SK-N-MC (cell line): Measurements from ENCODE around the gene UBE2Q1.

Experiments
- DNase-seq: peaks from one replicate; pipeline ENCODE4 v3.0.0-alpha.2; 2011; ENCODE audit warnings: low read depth, low spot score
- H3K27ac ChIP-seq: fragments of 200-600 bp; sonication (generic); 2 replicates; pipeline ENCODE4 v1.5.1; 2016; ENCODE audit warnings: mixed run types
- H3K36me3 ChIP-seq: fragments of 200-600 bp; sonication (generic); 2 replicates; pipeline ENCODE4 v1.6.1; 2017; ENCODE audit warnings: antibody characterized with exemption, low read length, mixed read lengths; ENCODE audit not compliant: insufficient read depth
- H3K4me3 ChIP-seq: fragments of 200-600 bp; sonication (generic); 2 replicates; pipeline ENCODE4 v1.5.1; 2016
- H3K9ac ChIP-seq: fragments of 200-600 bp; sonication (generic); 2 replicates; pipeline ENCODE4 v1.8.0; 2017; ENCODE audit warnings: mixed run types, mixed read lengths; ENCODE audit not compliant: insufficient read length
- H3K9me3 ChIP-seq: fragments of 200-600 bp; sonication (generic); 2 replicates; pipeline ENCODE4 v1.6.1; 2017; ENCODE audit warnings: low read depth, mild to moderate bottlenecking, antibody characterized with exemption, low read length, moderate library complexity, mixed read lengths
- EZH2 ChIP-seq: fragments of 200-600 bp; sonication (generic); IDR thresholded peaks from one replicate; pipeline ENCODE4 v1.6.1; 2017; ENCODE audit warnings: antibody characterized with exemption
- FOXP2 ChIP-seq: optimal IDR thresholded peaks from 2 replicates; pipeline ENCODE3; 2011; ENCODE audit warnings: mild to moderate bottlenecking, moderate library complexity; ENCODE audit not compliant: insufficient read depth; ENCODE audit errors: extremely low read length, control extremely low read depth
- POLR2AphosphoS5 ChIP-seq: IDR thresholded peaks from 2 replicates; pipeline ENCODE4 v1.6.1; 2012; ENCODE audit warnings: mild to moderate bottlenecking, low read depth, low read length, borderline replicate concordance

The UBE2Q1 gene

DNA sequence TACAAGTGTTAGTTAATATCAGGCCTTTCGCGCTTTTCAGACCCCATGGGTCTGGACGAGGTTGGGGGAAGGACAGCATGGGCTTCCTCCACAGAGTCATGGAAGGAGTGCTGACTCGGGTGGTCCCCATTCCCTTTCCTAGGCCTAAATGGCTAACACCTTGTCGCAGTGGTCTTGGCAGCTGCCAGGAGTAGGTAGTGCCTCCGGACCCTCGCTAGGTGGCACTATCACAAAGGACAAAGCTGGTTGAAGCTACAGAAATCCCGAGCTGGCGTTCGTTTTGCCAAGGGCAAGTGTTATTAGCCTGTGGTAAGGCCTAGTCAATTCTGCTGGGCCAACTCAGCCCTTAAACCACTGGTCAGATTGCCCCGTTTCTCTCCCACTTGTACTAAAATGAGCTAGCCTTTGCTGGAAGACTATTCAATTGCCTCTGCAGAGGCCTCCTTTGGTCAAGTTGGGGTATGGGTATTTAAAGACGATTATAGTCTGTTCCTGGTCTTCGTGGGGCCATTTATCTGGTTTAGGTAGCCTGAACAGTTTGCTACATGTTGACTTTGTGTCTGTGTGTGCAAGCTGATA, 1.1 kb upstream of the UBE2Q1 start:
- TF ChIP-seq EZH2 (no peak), POLR2AphosphoS5 (no peak), FOXP2 (no peak)
- Histone ChIP-seq H3K27ac (peak overlapping the region; percentile 93), H3K9ac (peak overlapping the region; percentile 82), H3K4me3 (peak overlapping the region; percentile 93), H3K9me3 (no peaks in the 10 kb centered on the region), H3K36me3 (peaks cover 12% of the 10 kb centered on the region)
- DNase-seq, result peak; percentile 84

DNA sequence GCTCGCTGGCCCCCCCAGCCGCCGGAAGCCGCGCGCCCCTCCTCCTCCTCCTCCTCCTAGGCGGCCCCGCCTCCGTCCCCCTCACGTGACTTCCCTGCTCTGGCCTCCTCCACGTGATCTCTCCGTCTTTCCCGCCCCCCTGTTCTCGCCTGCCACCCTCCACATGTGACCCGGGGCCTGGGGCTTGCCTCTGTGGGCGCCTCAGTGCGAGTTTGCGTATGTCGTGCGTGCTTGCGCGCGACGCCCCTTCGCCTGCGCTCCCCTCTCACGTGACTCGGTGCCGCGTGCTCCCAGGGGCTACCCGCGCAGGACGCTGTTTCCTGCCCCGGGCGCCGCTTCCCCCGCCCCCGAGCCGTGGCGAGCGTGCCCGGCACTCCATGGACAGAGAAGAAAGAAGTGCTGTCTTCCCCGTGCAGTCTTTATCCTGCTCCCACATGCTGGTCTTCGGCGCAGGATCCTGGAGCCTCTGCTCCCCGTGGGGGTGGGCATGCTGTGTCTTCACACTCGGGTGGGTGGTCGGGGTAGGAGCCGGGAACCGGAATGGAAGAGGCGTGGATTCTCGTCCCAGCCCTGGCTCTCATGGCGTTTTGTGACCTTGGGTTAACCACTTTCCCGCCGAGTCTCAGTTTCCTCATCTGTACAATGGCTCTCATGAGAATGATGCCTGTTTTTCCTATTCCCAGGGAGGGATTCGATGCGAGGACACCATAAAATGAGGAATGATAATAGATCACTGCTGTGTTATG, 431 bp upstream of the UBE2Q1 start:
- Histone ChIP-seq H3K9ac (peak overlapping the region; percentile 82), H3K9me3 (no peaks in the 10 kb centered on the region), H3K4me3 (peak overlapping the region; percentile 93), H3K27ac (peak overlapping the region; percentile 93), H3K36me3 (peaks cover 19% of the 10 kb centered on the region)
- DNase-seq, result peak; percentile 96
- TF ChIP-seq POLR2AphosphoS5 (peak; percentile 91), EZH2 (no peak), FOXP2 (peak; percentile 43)

DNA sequence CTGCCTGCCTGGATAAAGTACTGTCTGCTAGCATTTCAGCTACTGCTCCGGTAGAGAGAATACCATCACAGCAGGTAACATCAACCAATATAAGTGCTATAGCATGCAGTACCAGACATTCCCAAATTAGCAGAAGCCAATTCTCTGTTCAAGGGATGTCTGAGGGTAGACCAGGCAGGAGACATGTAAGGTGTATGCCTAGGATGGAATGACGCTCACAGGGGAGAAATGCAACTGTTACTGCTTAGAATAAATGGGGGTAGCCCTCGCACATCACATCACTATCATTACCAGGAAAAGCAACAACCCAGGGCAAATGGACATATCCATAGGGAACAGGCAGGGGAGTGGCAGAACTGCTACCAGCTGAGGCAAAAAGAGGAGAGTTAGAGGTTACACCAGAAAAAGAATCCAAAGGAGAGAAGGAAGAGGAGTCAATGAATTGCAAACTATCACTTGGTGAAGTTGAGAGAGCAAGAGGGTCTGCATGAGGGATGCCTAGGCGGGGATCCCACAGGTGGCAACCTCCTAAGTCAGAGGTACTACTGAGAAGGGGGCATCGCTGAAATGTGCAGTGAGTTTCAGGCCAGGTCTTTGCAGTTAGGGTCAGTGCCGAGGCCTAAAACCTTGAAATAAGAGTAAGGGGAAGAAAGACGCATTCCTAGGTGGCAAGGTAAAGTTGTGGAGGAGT, 1.1 kb downstream of the UBE2Q1 start:
- Histone ChIP-seq H3K9me3 (no peaks in the 10 kb centered on the region), H3K36me3 (peaks cover 34% of the 10 kb centered on the region), H3K27ac (peak overlapping the region; percentile 25; the same call in 1 of the 2 replicates), H3K9ac (peak overlapping the region; percentile 91), H3K4me3 (peak overlapping the region; percentile 92)
- TF ChIP-seq FOXP2, result no peak
- no peak for TF ChIP-seq POLR2AphosphoS5
- no peak for TF ChIP-seq EZH2
- no peak for DNase-seq

- 0 out of 2 replicates have a peak overlapping the region, but pooled peaks have one; percentile 25 for H3K27ac ChIP-seq
- H3K36me3 ChIP-seq, result peaks cover 44% of the 10 kb centered on the region
- TF ChIP-seq FOXP2 (no peak), POLR2AphosphoS5 (no peak)
- peak overlapping the region; percentile 91 for H3K9ac ChIP-seq
- no peak for DNase-seq
- H3K4me3 ChIP-seq, result peak overlapping the region; percentile 92
- no peaks in the 10 kb centered on the region for H3K9me3 ChIP-seq
Measured at GRCh38 chr1:154556422-154556821, 2.0 kb downstream of the UBE2Q1 start.

- Histone ChIP-seq H3K36me3 (peaks cover 70% of the 10 kb centered on the region), H3K9ac (no peak overlapping the region), H3K9me3 (no peaks in the 10 kb centered on the region), H3K4me3 (no peak overlapping the region), H3K27ac (no peak overlapping the region)
- no peak for TF ChIP-seq EZH2
- TF ChIP-seq POLR2AphosphoS5, result no peak
- TF ChIP-seq FOXP2, result no peak
- DNase-seq, result no peak
Measured at GRCh38 chr1:154553056-154554030, 5.1 kb downstream of the UBE2Q1 start.

DNA sequence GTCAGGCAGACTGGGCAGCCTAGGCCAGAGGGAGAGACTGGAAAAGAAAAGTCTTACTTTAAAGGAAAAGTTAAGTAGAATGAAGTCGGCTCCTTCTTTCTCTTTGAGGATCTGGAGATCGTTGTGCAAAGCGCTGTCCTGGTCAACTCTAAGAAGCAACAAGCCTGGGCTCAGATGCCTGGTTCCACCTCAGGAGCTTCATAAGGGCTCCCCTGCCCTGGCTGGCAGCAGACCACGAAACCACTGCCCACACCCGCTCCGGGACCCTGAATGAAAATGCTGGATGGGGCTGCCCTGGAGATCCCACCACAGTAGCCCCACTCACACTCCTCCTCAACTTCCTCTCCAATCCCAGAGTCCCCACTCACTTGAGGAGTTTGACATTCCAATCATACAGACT, 6.4 kb downstream of the UBE2Q1 start:
- no peak overlapping the region for H3K4me3 ChIP-seq
- H3K36me3 ChIP-seq, result peaks cover 70% of the 10 kb centered on the region
- H3K9ac ChIP-seq, result no peak overlapping the region
- no peak overlapping the region for H3K27ac ChIP-seq
- no peak for DNase-seq
- TF ChIP-seq EZH2 (no peak), POLR2AphosphoS5 (no peak), FOXP2 (no peak)
- H3K9me3 ChIP-seq, result no peaks in the 10 kb centered on the region

DNA sequence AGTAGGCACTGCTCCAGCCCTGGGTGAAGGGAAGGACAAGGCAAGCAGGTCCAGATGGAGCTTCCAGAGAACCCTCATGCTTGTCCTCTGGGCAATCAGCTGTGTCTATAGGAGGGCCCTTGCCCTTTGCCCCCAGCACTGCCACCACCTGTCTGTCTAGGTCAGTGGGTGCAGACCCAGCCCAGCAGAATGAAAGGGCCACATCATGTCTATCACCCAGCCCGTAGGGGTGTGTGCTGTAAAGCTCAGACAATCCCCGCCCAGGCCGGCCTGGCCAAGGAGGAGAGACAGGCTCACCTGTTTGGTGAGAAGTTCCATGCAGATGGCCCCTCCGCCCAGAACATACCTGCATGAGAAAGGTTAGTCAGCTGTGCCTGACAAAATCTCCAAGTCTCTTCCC, 7.0 kb downstream of the UBE2Q1 start:
- no peak for DNase-seq
- Histone ChIP-seq H3K9me3 (no peaks in the 10 kb centered on the region), H3K9ac (no peak overlapping the region), H3K4me3 (no peak overlapping the region), H3K36me3 (peaks cover 70% of the 10 kb centered on the region), H3K27ac (no peak overlapping the region)
- TF ChIP-seq POLR2AphosphoS5 (no peak), FOXP2 (no peak), EZH2 (no peak)
